GM12878 (cell line): ENCODE data around the gene CT45A9. TPM values are rescaled to one million over a fixed set of nuclear protein-coding genes. Genes with fewer than 3 reads are reported as not detected.

Experiments used
- polyA plus RNA-seq, 11 experiments: library from polyadenylated mRNA; depleted of rRNA in 4 of 11; unstranded in 6 of 11; stranded (reverse) in 5 of 11; fragments of >200 nt; fragmentation: Nextera tagmentation in 4 of 11; fragmentation: Illumina TruSeq in 1 of 11; extraction: Ambion mirVana in 4 of 11; extraction: Trizol in 1 of 11; gene quantifications; 1 replicate in 1 of 11; 2 replicates in 10 of 11; pipeline versions ENCODE4 v1.2.1 to v1.2.3, GENCODE V29; 2011 to 2016; ENCODE audit warnings: inconsistent platforms in 2 of 11, missing spikeins in 2 of 11, low read depth in 1 of 11
- total RNA-seq, 4 experiments: library from RNA; depleted of rRNA in 3 of 4; stranded (reverse); fragments of >200 nt in 3 of 4; fragmentation: Illumina TruSeq in 1 of 4; extraction: Trizol in 1 of 4; gene quantifications; 2 replicates each; pipeline versions ENCODE4 v1.2.1 to v1.2.3, GENCODE V29; 2013 to 2021

Gene CT45A9
- total and polyA plus RNA-seq, 10 of the 15 experiments (the other 5 are each of a cell fraction or from before 2014, with no cell fraction given) = not detected

Other genes starting within 250 kb of the CT45A9 start
Only the 7 nearest of the 11 such genes appear.
- gene CT45A5, start 86.3 kb downstream of the CT45A9 start, total RNA-seq (2014; rRNA removed) = not detected in 2 replicates
- gene CT45A5, start 86.3 kb downstream of the CT45A9 start, total RNA-seq (2014; rRNA removed; fragmentation: Illumina TruSeq; extraction: Trizol) = not detected in 2 replicates
- not detected in 2 replicates for gene CT45A5, start 86.3 kb downstream of the CT45A9 start, total RNA-seq (2021)
- 0.12 TPM in 1 of 2 replicates, not detected in the other for gene CT45A5, start 86.3 kb downstream of the CT45A9 start, polyA plus RNA-seq (2011; rRNA removed)
- 0.32 TPM in 1 of 2 replicates, not detected in the other for gene CT45A5, start 86.3 kb downstream of the CT45A9 start, polyA plus RNA-seq (2014; fragmentation: Illumina TruSeq; extraction: Trizol)
- under 1 TPM in 1 of 2 experiments, not detected in 1; 0.09 TPM for gene CT45A5, start 86.3 kb downstream of the CT45A9 start, polyA plus RNA-seq (2014; fragmentation: Nextera tagmentation; extraction: Ambion mirVana)
- not detected in 2 replicates for gene CT45A5, start 86.3 kb downstream of the CT45A9 start, polyA plus RNA-seq (2014; rRNA removed)
- not detected for gene CT45A5, start 86.3 kb downstream of the CT45A9 start, polyA plus RNA-seq (2016; fragmentation: Nextera tagmentation; extraction: Ambion mirVana)
- gene CT45A6, start 69.0 kb downstream of the CT45A9 start, total RNA-seq (2014; rRNA removed) = not detected in 2 replicates
- not detected in 2 replicates for gene CT45A6, start 69.0 kb downstream of the CT45A9 start, total RNA-seq (2014; rRNA removed; fragmentation: Illumina TruSeq; extraction: Trizol)
- gene CT45A6, start 69.0 kb downstream of the CT45A9 start, total RNA-seq (2021) = not detected in 2 replicates
- 0.27 and 0.46 TPM in 2 replicates for gene CT45A6, start 69.0 kb downstream of the CT45A9 start, polyA plus RNA-seq (2011; rRNA removed)
- gene CT45A6, start 69.0 kb downstream of the CT45A9 start, polyA plus RNA-seq (2014; fragmentation: Illumina TruSeq; extraction: Trizol) = not detected in 2 replicates
- gene CT45A6, start 69.0 kb downstream of the CT45A9 start, polyA plus RNA-seq (2014; fragmentation: Nextera tagmentation; extraction: Ambion mirVana) = not detected
- not detected in 2 replicates for gene CT45A6, start 69.0 kb downstream of the CT45A9 start, polyA plus RNA-seq (2014; rRNA removed)
- gene CT45A6, start 69.0 kb downstream of the CT45A9 start, polyA plus RNA-seq (2016; fragmentation: Nextera tagmentation; extraction: Ambion mirVana) = not detected
- gene CT45A2, start 51.8 kb downstream of the CT45A9 start, total RNA-seq (2014; rRNA removed) = not detected in 2 replicates
- not detected in 2 replicates for gene CT45A2, start 51.8 kb downstream of the CT45A9 start, total RNA-seq (2014; rRNA removed; fragmentation: Illumina TruSeq; extraction: Trizol)
- not detected in 2 replicates for gene CT45A2, start 51.8 kb downstream of the CT45A9 start, total RNA-seq (2021)
- not detected in 2 replicates for gene CT45A2, start 51.8 kb downstream of the CT45A9 start, polyA plus RNA-seq (2011; rRNA removed)
- gene CT45A2, start 51.8 kb downstream of the CT45A9 start, polyA plus RNA-seq (2014; fragmentation: Illumina TruSeq; extraction: Trizol) = not detected in 2 replicates
- gene CT45A2, start 51.8 kb downstream of the CT45A9 start, polyA plus RNA-seq (2014; fragmentation: Nextera tagmentation; extraction: Ambion mirVana) = not detected
- gene CT45A2, start 51.8 kb downstream of the CT45A9 start, polyA plus RNA-seq (2014; rRNA removed) = not detected in 2 replicates
- gene CT45A2, start 51.8 kb downstream of the CT45A9 start, polyA plus RNA-seq (2016; fragmentation: Nextera tagmentation; extraction: Ambion mirVana) = not detected
- not detected in 2 replicates for gene CT45A7, start 34.5 kb downstream of the CT45A9 start, total RNA-seq (2014; rRNA removed)
- gene CT45A7, start 34.5 kb downstream of the CT45A9 start, total RNA-seq (2014; rRNA removed; fragmentation: Illumina TruSeq; extraction: Trizol) = not detected in 2 replicates
- not detected in 2 replicates for gene CT45A7, start 34.5 kb downstream of the CT45A9 start, total RNA-seq (2021)
- not detected in 2 replicates for gene CT45A7, start 34.5 kb downstream of the CT45A9 start, polyA plus RNA-seq (2011; rRNA removed)
- not detected in 2 replicates for gene CT45A7, start 34.5 kb downstream of the CT45A9 start, polyA plus RNA-seq (2014; fragmentation: Illumina TruSeq; extraction: Trizol)
- not detected for gene CT45A7, start 34.5 kb downstream of the CT45A9 start, polyA plus RNA-seq (2014; fragmentation: Nextera tagmentation; extraction: Ambion mirVana)
- gene CT45A7, start 34.5 kb downstream of the CT45A9 start, polyA plus RNA-seq (2014; rRNA removed) = not detected in 2 replicates
- not detected for gene CT45A7, start 34.5 kb downstream of the CT45A9 start, polyA plus RNA-seq (2016; fragmentation: Nextera tagmentation; extraction: Ambion mirVana)
- not detected in 2 replicates for gene CT45A8, start 17.3 kb downstream of the CT45A9 start, total RNA-seq (2014; rRNA removed)
- gene CT45A8, start 17.3 kb downstream of the CT45A9 start, total RNA-seq (2014; rRNA removed; fragmentation: Illumina TruSeq; extraction: Trizol) = not detected in 2 replicates
- not detected in 2 replicates for gene CT45A8, start 17.3 kb downstream of the CT45A9 start, total RNA-seq (2021)
- gene CT45A8, start 17.3 kb downstream of the CT45A9 start, polyA plus RNA-seq (2011; rRNA removed) = not detected in 2 replicates
- not detected in 2 replicates for gene CT45A8, start 17.3 kb downstream of the CT45A9 start, polyA plus RNA-seq (2014; fragmentation: Illumina TruSeq; extraction: Trizol)
- not detected for gene CT45A8, start 17.3 kb downstream of the CT45A9 start, polyA plus RNA-seq (2014; fragmentation: Nextera tagmentation; extraction: Ambion mirVana)
- not detected in 2 replicates for gene CT45A8, start 17.3 kb downstream of the CT45A9 start, polyA plus RNA-seq (2014; rRNA removed)
- gene CT45A8, start 17.3 kb downstream of the CT45A9 start, polyA plus RNA-seq (2016; fragmentation: Nextera tagmentation; extraction: Ambion mirVana) = not detected
- gene CT45A10, start 21.6 kb upstream of the CT45A9 start, total RNA-seq (2014; rRNA removed) = not detected in 2 replicates
- not detected in 2 replicates for gene CT45A10, start 21.6 kb upstream of the CT45A9 start, total RNA-seq (2014; rRNA removed; fragmentation: Illumina TruSeq; extraction: Trizol)
- not detected in 2 replicates for gene CT45A10, start 21.6 kb upstream of the CT45A9 start, total RNA-seq (2021)
- not detected in 2 replicates for gene CT45A10, start 21.6 kb upstream of the CT45A9 start, polyA plus RNA-seq (2011; rRNA removed)
- gene CT45A10, start 21.6 kb upstream of the CT45A9 start, polyA plus RNA-seq (2014; fragmentation: Illumina TruSeq; extraction: Trizol) = not detected in 2 replicates
- not detected for gene CT45A10, start 21.6 kb upstream of the CT45A9 start, polyA plus RNA-seq (2014; fragmentation: Nextera tagmentation; extraction: Ambion mirVana)
- gene CT45A10, start 21.6 kb upstream of the CT45A9 start, polyA plus RNA-seq (2014; rRNA removed) = not detected in 2 replicates
- gene CT45A10, start 21.6 kb upstream of the CT45A9 start, polyA plus RNA-seq (2016; fragmentation: Nextera tagmentation; extraction: Ambion mirVana) = not detected
- not detected in 2 replicates for gene SAGE1, start 21.9 kb upstream of the CT45A9 start, total RNA-seq (2014; rRNA removed)
- gene SAGE1, start 21.9 kb upstream of the CT45A9 start, total RNA-seq (2014; rRNA removed; fragmentation: Illumina TruSeq; extraction: Trizol) = not detected in 2 replicates
- 0.08 TPM in 1 of 2 replicates, not detected in the other for gene SAGE1, start 21.9 kb upstream of the CT45A9 start, total RNA-seq (2021)
- 0.03 TPM in 1 of 2 replicates, not detected in the other for gene SAGE1, start 21.9 kb upstream of the CT45A9 start, polyA plus RNA-seq (2011; rRNA removed)
- gene SAGE1, start 21.9 kb upstream of the CT45A9 start, polyA plus RNA-seq (2014; fragmentation: Illumina TruSeq; extraction: Trizol) = not detected in 2 replicates
- gene SAGE1, start 21.9 kb upstream of the CT45A9 start, polyA plus RNA-seq (2014; fragmentation: Nextera tagmentation; extraction: Ambion mirVana) = not detected
- not detected in 2 replicates for gene SAGE1, start 21.9 kb upstream of the CT45A9 start, polyA plus RNA-seq (2014; rRNA removed)
- not detected for gene SAGE1, start 21.9 kb upstream of the CT45A9 start, polyA plus RNA-seq (2016; fragmentation: Nextera tagmentation; extraction: Ambion mirVana)